ENCODE measurements around the gene C16orf90.
A peak's percentile ranks its signal among the peaks of the same experiment; 100 is the strongest.

The C16orf90 gene

GRCh38 chr16:3467182-3467581 lies 28.1 kb downstream of the C16orf90 start:
- no peak for TF ChIP-seq CTCF (IDR thresholded peaks at IDR 0.05; ENCODE audit: low read depth, low read length, missing control alignments)
- H3K4me3 ChIP-seq (ENCODE audit: low read depth, low read length), result no peak overlapping the region
- DNase-seq (ENCODE audit: low read depth), result no peak

- no peak for DNase-seq (ENCODE audit: low read depth)
- no peak overlapping the region for H3K4me3 ChIP-seq (ENCODE audit: low read depth, low read length)
- no peak for TF ChIP-seq CTCF (IDR thresholded peaks at IDR 0.05; ENCODE audit: low read depth, low read length, missing control alignments)
Measured at GRCh38 chr16:3465911-3466584, 29.2 kb downstream of the C16orf90 start.

GRCh38 chr16:3465301-3465700 lies 30.0 kb downstream of the C16orf90 start:
- no peak for DNase-seq (ENCODE audit: low read depth)
- TF ChIP-seq CTCF (IDR thresholded peaks at IDR 0.05; ENCODE audit: low read depth, low read length, missing control alignments), result no peak
- no peak overlapping the region for H3K4me3 ChIP-seq (ENCODE audit: low read depth, low read length)

DNA sequence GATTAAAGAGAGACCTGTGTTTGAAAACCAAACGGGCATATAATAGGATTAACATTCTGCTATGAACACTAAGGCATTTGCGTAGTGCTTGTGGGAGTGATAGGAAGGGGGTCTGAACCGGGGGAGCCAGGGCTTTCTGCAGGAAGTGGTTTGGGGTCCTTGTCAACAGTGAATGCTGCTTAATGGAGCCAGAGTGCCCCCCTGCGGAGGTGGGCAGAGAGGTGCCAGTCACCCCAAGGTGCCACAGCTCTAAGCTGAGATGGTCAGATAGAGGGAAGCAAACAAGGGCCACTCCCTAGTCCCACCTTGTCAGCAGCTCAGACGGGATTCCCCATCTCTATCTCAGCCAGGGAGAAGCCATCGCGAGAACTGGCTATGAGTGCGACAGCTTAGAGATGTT lies 34.1 kb downstream of the C16orf90 start:
- DNase-seq (ENCODE audit: low read depth), result no peak
- peak; percentile 28 for TF ChIP-seq CTCF (IDR thresholded peaks at IDR 0.05; ENCODE audit: low read depth, low read length, missing control alignments)
- H3K4me3 ChIP-seq (ENCODE audit: low read depth, low read length), result no peak overlapping the region

GRCh38 chr16:3460585-3460984 lies 34.7 kb downstream of the C16orf90 start:
- TF ChIP-seq CTCF (IDR thresholded peaks at IDR 0.05; ENCODE audit: low read depth, low read length, missing control alignments), result no peak
- H3K4me3 ChIP-seq (ENCODE audit: low read depth, low read length), result no peak overlapping the region
- no peak for DNase-seq (ENCODE audit: low read depth)

DNA sequence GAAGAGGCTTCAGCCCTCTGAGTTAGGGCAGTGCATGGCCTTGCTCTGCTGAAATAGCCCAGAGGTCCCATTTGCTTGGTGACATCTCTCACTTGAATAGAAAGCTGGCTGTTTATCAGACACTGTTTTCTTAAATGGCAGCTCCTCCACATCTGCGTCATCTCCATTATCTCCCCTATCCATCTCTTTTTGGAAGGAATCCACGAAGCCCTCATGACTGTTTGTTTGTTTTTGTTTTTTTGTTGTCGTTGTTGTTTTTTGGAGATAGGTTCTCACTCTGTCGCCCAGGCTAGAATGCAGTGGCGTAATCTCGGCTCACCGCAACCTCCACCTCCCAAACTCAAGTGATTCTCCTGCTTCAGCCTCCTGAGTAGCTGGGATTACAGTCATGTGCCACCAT lies 35.2 kb downstream of the C16orf90 start:
- no peak overlapping the region for H3K4me3 ChIP-seq (ENCODE audit: low read depth, low read length)
- no peak for TF ChIP-seq CTCF (IDR thresholded peaks at IDR 0.05; ENCODE audit: low read depth, low read length, missing control alignments)
- DNase-seq (ENCODE audit: low read depth), result no peak
